CD14-positive monocyte (primary cell): ENCODE data around the gene PI4KA. TPM values are rescaled to one million over a fixed set of nuclear protein-coding genes. Genes with fewer than 3 reads are reported as not detected.

Experiments
- DNase-seq, 3 donors: peaks; one replicate each; pipeline ENCODE4 v3.0.0-alpha.2; 2011 to 2022
- H2AFZ ChIP-seq: 2 replicates; pipeline ENCODE4 v1.6.0; 2012; ENCODE audit warnings: mild to moderate bottlenecking, low read depth, low read length, inconsistent platforms; ENCODE audit not compliant: insufficient read depth, poor library complexity, severe bottlenecking
- H3K27ac ChIP-seq, 2 donors: 1 replicate in 1 of 2; 2 replicates in 1 of 2; pipeline ENCODE4 v1.5.1; 2012 to 2013; ENCODE audit warnings: low read length in 2 of 2, control low read depth in 1 of 2, inconsistent platforms in 1 of 2, low read depth in 1 of 2, mild to moderate bottlenecking in 1 of 2
- H3K27me3 ChIP-seq, 2 donors: one replicate each; pipeline versions ENCODE4 v1.6.0 to v1.6.1; 2011 to 2013; ENCODE audit warnings: low read length in 2 of 2; ENCODE audit not compliant: control insufficient read depth in 2 of 2, insufficient read depth in 2 of 2
- H3K36me3 ChIP-seq, 2 donors: replicated peaks in 1 of 2; 1 replicate in 1 of 2; 2 replicates in 1 of 2; pipeline versions ENCODE4 v1.5.1 to v1.6.1; 2012 to 2013; ENCODE audit warnings: low read length in 2 of 2, control low read depth in 1 of 2, inconsistent platforms in 1 of 2, mild to moderate bottlenecking in 1 of 2; ENCODE audit not compliant: insufficient read depth in 2 of 2, control insufficient read depth in 1 of 2
- H3K4me1 ChIP-seq, 2 donors: 1 replicate in 1 of 2; 2 replicates in 1 of 2; pipeline versions ENCODE4 v1.5.1 to v1.6.1; 2012 to 2013; ENCODE audit warnings: low read length in 2 of 2, control low read depth in 1 of 2, inconsistent platforms in 1 of 2, mild to moderate bottlenecking in 1 of 2, moderate library complexity in 1 of 2; ENCODE audit not compliant: insufficient read depth in 2 of 2, control insufficient read depth in 1 of 2
- H3K4me2 ChIP-seq: replicated peaks from 2 replicates; pipeline ENCODE3; 2012; ENCODE audit warnings: low read length, moderate library complexity, mild to moderate bottlenecking; ENCODE audit not compliant: poor library complexity, severe bottlenecking; ENCODE audit errors: extremely low read depth
- H3K4me3 ChIP-seq, 3 experiments: fragments of 200-600 bp in 1 of 3; sonication (generic) in 1 of 3; replicated peaks in 1 of 3; 1 replicate in 2 of 3; 2 replicates in 1 of 3; pipeline ENCODE4 v1.5.1; 2011 to 2013; ENCODE audit warnings: low read length in 3 of 3, mild to moderate bottlenecking in 3 of 3, control low read depth in 2 of 3, low read depth in 2 of 3, inconsistent platforms in 1 of 3, moderate library complexity in 1 of 3
- H3K79me2 ChIP-seq: 2 replicates; pipeline ENCODE4 v1.6.0; 2012; ENCODE audit warnings: mild to moderate bottlenecking, control low read depth, inconsistent platforms, low read length, moderate library complexity; ENCODE audit not compliant: insufficient read depth
- H3K9ac ChIP-seq: 2 replicates; pipeline ENCODE4 v1.6.0; 2017; ENCODE audit warnings: low read length, mild to moderate bottlenecking; ENCODE audit not compliant: insufficient read depth, poor library complexity, severe bottlenecking
- H3K9me3 ChIP-seq, 2 donors: replicated peaks in 1 of 2; 1 replicate in 1 of 2; 2 replicates in 1 of 2; pipeline versions ENCODE4 v1.5.1 to v1.6.1; 2012 to 2013; ENCODE audit warnings: low read length in 2 of 2, control low read depth in 1 of 2; ENCODE audit not compliant: control insufficient read depth in 1 of 2, insufficient read depth in 1 of 2
- H4K20me1 ChIP-seq: 2 replicates; pipeline ENCODE4 v1.6.0; 2012; ENCODE audit warnings: mild to moderate bottlenecking, low read length, control low read depth, moderate library complexity; ENCODE audit not compliant: insufficient read depth
- H3K27ac Mint-ChIP-seq, 7 donors: one replicate each; pipeline ENCODE4 v1.8.0; 2020; ENCODE audit warnings: mild to moderate bottlenecking in 7 of 7, mixed read lengths in 7 of 7, moderate library complexity in 6 of 7, inconsistent platforms in 2 of 7
- H3K27me3 Mint-ChIP-seq, 3 donors: one replicate each; pipeline ENCODE4 v1.8.0; 2021 to 2022; ENCODE audit warnings: low read depth in 3 of 3, mild to moderate bottlenecking in 3 of 3, mixed read lengths in 3 of 3, moderate library complexity in 3 of 3, inconsistent platforms in 1 of 3
- H3K36me3 Mint-ChIP-seq, 2 donors: one replicate each; pipeline ENCODE4 v1.8.0; 2020; ENCODE audit warnings: mixed read lengths in 2 of 2, inconsistent platforms in 1 of 2, mild to moderate bottlenecking in 1 of 2
- H3K4me1 Mint-ChIP-seq: one replicate; pipeline ENCODE4 v1.8.0; 2020; ENCODE audit warnings: mild to moderate bottlenecking, mixed read lengths
- H3K4me3 Mint-ChIP-seq, 2 donors: one replicate each; pipeline ENCODE4 v1.8.0; 2020; ENCODE audit warnings: mild to moderate bottlenecking in 2 of 2, mixed read lengths in 2 of 2, moderate library complexity in 1 of 2
- H3K9me3 Mint-ChIP-seq, 7 donors: one replicate each; pipeline ENCODE4 v1.8.0; 2020 to 2022; ENCODE audit warnings: mixed read lengths in 7 of 7, mild to moderate bottlenecking in 6 of 7, moderate library complexity in 6 of 7, inconsistent platforms in 2 of 7
- WGBS: methylation state at CpG from one replicate; pipeline ENCODE4 v1.1.5; 2013; ENCODE audit warnings: missing lambda C conversion rate; ENCODE audit not compliant: insufficient coverage; 5-methylcytosine and 5-hydroxymethylcytosine counted together
- intact Hi-C, 2 donors: fragments of 100-400 bp; cut with micrococcal nuclease; formaldehyde crosslinking; loops; one replicate each; pipeline versions ENCODE4 v1.15.0 to v1.15.1; 2023
- polyA plus RNA-seq, 3 donors: library from polyadenylated mRNA; depleted of rRNA in 1 of 3; unstranded in 2 of 3; stranded (reverse) in 1 of 3; fragments of 300-500 nt in 2 of 3; fragments of >200 nt in 1 of 3; fragmentation: Illumina TruSeq in 2 of 3; gene quantifications; 1 replicate in 2 of 3; 2 replicates in 1 of 3; pipeline ENCODE4 v1.2.3, GENCODE V29; 2012 to 2021
- TF ChIP-seq, protein P1 (sequence below): fragments of 200-600 bp; IDR thresholded peaks from one replicate; pipeline ENCODE4 v1.8.0; 2022; ENCODE audit warnings: antibody characterized with exemption, mild to moderate bottlenecking

The PI4KA gene
- polyA plus RNA-seq, 3 donors = 22.8 to 74.4 (median 38.2) TPM

DNA sequence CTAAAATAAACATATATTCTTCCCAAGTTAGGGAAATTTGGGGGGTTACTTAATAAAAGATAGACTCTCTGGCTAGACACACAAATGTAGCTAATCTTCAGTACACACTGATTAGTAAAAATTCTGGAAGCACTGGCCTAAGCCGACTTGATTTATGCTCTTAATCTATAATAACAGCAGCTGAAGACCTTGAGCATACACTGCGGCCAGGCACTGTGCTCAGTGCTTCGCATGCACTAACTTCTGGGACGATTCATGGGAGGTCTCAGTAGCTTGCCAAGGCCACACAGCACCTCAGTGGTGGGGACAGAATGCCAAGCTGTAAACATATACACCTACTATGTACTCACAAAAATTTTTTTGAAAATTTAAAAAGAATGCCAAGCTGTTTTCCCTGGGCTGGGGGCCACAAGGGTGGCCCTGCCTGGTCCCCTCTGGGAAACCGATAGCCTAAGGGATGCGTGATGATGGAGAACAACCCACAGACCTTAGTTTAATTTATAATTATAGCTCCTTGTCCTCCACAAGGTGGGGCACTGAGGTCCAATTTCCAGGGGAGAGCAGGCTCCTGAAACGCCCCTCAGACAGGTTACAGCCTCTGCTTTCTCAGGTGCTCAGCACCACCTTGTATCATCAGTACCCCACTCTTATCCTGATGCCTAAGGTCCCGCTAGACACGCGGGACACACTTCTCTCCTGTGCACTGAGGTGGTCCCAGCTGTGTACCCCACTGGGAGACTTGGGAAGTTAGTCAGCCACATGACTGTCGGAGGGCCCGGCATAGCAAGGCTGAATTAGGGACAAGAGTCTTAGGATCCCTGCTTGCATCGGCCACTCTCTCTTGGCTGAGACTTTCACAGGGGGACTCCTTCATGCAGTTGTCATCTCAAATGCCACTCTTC is 64.6 kb downstream of the PI4KA start:
- DNase-seq = no peak
- Histone ChIP-seq H3K27me3 (no peaks in the 10 kb centered on the region), H2AFZ (no peak overlapping the region), H3K4me2 (no peak overlapping the region), H3K36me3 (peaks cover 74 to 94% of the 10 kb centered on the region in 2 donors), H3K79me2 (no peaks in the 10 kb centered on the region), H3K4me1 (no peaks in the 10 kb centered on the region), H4K20me1 (no peaks in the 10 kb centered on the region), H3K4me3 (no peak overlapping the region), H3K9ac (no peak overlapping the region), H3K27ac (no peak overlapping the region), H3K9me3 (no peaks in the 10 kb centered on the region)
- H3K36me3 Mint-ChIP-seq = peaks cover 87 to 90% of the 10 kb centered on the region in 2 donors
- H3K4me1 Mint-ChIP-seq = peaks cover 2% of the 10 kb centered on the region
- H3K27me3 Mint-ChIP-seq = peaks cover 0 to 2% (median 0%) of the 10 kb centered on the region in 3 donors
- TF ChIP-seq, protein P1, sequence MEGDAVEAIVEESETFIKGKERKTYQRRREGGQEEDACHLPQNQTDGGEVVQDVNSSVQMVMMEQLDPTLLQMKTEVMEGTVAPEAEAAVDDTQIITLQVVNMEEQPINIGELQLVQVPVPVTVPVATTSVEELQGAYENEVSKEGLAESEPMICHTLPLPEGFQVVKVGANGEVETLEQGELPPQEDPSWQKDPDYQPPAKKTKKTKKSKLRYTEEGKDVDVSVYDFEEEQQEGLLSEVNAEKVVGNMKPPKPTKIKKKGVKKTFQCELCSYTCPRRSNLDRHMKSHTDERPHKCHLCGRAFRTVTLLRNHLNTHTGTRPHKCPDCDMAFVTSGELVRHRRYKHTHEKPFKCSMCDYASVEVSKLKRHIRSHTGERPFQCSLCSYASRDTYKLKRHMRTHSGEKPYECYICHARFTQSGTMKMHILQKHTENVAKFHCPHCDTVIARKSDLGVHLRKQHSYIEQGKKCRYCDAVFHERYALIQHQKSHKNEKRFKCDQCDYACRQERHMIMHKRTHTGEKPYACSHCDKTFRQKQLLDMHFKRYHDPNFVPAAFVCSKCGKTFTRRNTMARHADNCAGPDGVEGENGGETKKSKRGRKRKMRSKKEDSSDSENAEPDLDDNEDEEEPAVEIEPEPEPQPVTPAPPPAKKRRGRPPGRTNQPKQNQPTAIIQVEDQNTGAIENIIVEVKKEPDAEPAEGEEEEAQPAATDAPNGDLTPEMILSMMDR = no peak
- no peak overlapping the region for H3K4me3 Mint-ChIP-seq
- intact Hi-C loops = no loop called here
- H3K9me3 Mint-ChIP-seq = no peaks in the 10 kb centered on the region
- 87% methylated on average over 10 of the region's 13 CpGs for WGBS
- H3K27ac Mint-ChIP-seq = peak overlapping the region in 1 of 7 donors; percentile 54

DNA sequence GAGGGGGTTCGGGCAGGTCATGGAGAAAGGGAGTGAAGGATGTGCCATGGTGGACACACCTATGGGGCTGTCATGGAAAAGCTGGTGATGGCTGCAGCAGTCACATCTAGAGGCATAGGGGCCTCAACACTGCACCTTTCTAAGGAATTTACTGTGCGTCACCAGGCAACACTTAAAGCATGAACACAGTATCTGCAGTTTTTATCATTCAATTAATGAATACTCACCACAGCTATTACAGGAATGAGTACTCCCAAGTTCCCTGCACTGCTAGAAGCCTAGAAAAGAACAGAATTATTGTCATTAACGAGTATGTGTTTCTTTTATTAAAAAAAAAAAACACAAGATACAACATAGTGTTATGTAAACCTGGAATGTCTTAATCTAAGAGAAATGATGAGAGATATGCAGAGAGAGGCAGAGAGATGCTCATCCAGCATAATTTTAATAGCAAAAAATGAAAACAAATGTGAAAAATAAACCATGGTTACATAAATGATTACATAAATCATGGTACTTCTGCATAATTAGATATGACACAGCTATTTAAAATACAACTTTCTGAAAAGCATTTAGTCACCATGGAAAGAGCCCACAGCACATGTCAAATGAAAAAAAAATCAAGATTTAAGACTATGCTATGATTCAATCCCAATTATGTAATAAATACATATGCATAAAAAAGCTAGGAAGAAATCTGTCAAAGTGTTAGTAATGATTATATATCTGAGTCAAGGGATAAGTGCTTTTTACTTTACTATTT is 65.5 kb downstream of the PI4KA start:
- Histone ChIP-seq H4K20me1 (no peaks in the 10 kb centered on the region), H3K27ac (peak overlapping the region in 1 of 2 donors; percentile 8), H3K9me3 (no peaks in the 10 kb centered on the region), H3K4me3 (no peak overlapping the region), H3K27me3 (no peaks in the 10 kb centered on the region), H3K36me3 (peaks cover 74 to 94% of the 10 kb centered on the region in 2 donors), H3K4me2 (no peak overlapping the region), H3K9ac (no peak overlapping the region), H3K79me2 (no peaks in the 10 kb centered on the region), H2AFZ (no peak overlapping the region), H3K4me1 (no peaks in the 10 kb centered on the region)
- H3K36me3 Mint-ChIP-seq = peaks cover 87 to 90% of the 10 kb centered on the region in 2 donors
- intact Hi-C loops = no loop called here
- DNase-seq = no peak
- H3K27me3 Mint-ChIP-seq = peaks cover 0 to 2% (median 0%) of the 10 kb centered on the region in 3 donors
- peaks cover 2% of the 10 kb centered on the region for H3K4me1 Mint-ChIP-seq
- TF ChIP-seq, protein P1 = no peak
- H3K9me3 Mint-ChIP-seq = no peaks in the 10 kb centered on the region
- H3K4me3 Mint-ChIP-seq = no peak overlapping the region
- peak overlapping the region in 3 of 7 donors; percentile 47 to 67 (median 48) for H3K27ac Mint-ChIP-seq
- 90% methylated on average over 2 of the region's 3 CpGs for WGBS
